ENCODE results near the gene CAPNS1. TPM values are rescaled to one million over a fixed set of nuclear protein-coding genes. Genes with fewer than 3 reads are reported as not detected.
A peak's percentile ranks its signal among the peaks of the same experiment; 100 is the strongest.

Gene CAPNS1
- total and polyA plus RNA-seq, 11 donors, result 272 to 1,083 (median 861) TPM

DNA sequence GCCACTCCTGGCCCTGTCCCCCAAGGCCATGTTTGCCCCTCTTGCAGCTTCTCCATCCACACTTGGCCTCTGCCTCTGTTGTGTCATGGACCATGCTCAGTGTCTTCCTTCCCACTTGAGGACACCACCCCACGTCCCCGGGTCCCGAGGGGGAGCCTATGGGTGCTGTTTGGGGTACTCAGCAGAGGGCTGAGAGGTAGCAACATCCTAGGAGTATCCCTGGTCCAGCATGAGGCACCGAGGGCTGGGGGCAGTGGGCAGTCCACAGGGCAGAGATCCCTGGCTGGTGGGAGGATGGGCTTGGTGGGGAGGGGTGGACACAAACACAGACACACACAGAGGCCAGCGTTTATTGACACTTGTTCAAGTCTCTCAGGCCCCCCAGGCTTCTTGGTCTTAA, 10.7 kb downstream of the CAPNS1 start:
- Histone ChIP-seq H3K27ac (peak overlapping the region; percentile 97 to 100 (median 99)), H3K27me3 (no peaks in the 10 kb centered on the region), H3K9me3 (no peaks in the 10 kb centered on the region), H3K4me3 (peak overlapping the region in 9 of 12 donors; percentile 72 to 94 (median 82)), H3K4me1 (peaks cover 0 to 41% (median 23%) of the 10 kb centered on the region in 12 donors), H3K36me3 (peaks cover 9 to 55% (median 52%) of the 10 kb centered on the region in 9 donors)
- DNase-seq, result peak in 1 of 5 donors; percentile 49
- ATAC-seq, result peak in 1 of 4 donors; percentile 0
- TF ChIP-seq POLR2A (IDR thresholded peaks at IDR 0.05), result no peak
- TF ChIP-seq, protein P1, sequence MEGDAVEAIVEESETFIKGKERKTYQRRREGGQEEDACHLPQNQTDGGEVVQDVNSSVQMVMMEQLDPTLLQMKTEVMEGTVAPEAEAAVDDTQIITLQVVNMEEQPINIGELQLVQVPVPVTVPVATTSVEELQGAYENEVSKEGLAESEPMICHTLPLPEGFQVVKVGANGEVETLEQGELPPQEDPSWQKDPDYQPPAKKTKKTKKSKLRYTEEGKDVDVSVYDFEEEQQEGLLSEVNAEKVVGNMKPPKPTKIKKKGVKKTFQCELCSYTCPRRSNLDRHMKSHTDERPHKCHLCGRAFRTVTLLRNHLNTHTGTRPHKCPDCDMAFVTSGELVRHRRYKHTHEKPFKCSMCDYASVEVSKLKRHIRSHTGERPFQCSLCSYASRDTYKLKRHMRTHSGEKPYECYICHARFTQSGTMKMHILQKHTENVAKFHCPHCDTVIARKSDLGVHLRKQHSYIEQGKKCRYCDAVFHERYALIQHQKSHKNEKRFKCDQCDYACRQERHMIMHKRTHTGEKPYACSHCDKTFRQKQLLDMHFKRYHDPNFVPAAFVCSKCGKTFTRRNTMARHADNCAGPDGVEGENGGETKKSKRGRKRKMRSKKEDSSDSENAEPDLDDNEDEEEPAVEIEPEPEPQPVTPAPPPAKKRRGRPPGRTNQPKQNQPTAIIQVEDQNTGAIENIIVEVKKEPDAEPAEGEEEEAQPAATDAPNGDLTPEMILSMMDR (IDR thresholded peaks at IDR 0.05), result no peak
- 52 to 64% (median 59%) methylated on average over 4 to 5 of the region's 5 CpGs for WGBS, 4 donors
- intact Hi-C loops (cut with DNase I), result no loop called here

DNA sequence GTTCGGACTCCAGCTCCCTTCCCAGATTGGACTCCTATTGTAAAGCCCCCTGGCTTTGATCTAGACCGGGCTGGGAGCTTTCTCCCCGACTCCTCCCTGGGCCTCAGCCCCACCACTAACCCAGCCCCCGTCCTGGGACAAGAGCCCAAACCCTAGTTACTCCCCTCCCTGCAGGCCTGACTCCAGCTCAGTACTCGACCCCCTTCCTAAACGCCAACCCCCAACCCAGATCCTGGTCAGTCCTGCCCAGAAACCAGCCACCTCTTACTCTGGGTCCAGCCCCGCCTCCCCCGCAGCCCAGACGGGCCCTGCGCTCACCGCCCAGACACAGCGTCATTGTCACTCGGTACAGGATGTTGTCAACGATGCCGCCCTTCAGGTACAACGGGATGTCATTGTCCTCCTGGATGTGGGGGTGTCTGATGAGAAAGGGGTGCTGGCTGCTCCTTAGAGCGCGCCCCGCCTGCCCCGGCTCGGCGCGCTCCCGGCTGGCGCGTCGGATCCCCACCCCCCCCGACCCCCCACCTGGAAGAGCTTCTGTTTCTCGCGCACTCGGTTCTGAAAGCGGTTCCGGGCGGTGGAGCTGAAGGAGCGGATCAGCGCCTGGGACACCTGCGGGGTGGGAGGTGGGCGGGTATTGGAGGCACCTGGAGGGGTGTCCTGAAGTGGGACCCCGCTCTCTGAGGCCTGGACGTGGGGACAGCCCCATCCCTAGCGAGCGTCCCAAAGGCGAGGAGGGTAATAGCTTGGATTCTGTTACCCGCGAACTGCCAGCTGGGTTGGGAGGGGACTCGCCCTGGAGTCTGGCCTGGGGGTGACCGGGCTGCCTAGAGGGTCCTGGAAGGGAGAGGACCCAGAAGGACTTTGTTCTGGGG, 11.5 kb downstream of the CAPNS1 start:
- Histone ChIP-seq H3K4me3 (peak overlapping the region; percentile 57 to 94 (median 79)), H3K27me3 (no peaks in the 10 kb centered on the region), H3K9me3 (no peaks in the 10 kb centered on the region), H3K27ac (peak overlapping the region; percentile 97 to 100 (median 99)), H3K4me1 (peaks cover 0 to 41% (median 23%) of the 10 kb centered on the region in 12 donors), H3K36me3 (peaks cover 8 to 47% (median 45%) of the 10 kb centered on the region in 9 donors)
- TF ChIP-seq, protein P1 (IDR thresholded peaks at IDR 0.05), result no peak
- peak; percentile 62 to 65 for TF ChIP-seq POLR2A (IDR thresholded peaks at IDR 0.05)
- 9 to 16% (median 11%) methylated on average over 23 to 47 of the region's 47 CpGs for WGBS, 4 donors
- DNase-seq, result peak; percentile 76 to 84 (median 81)
- intact Hi-C loops (cut with DNase I), result loop anchor here in 4 of 10 donors (1.0 kb wide), 4 partner anchors 11 to 23 kb away; partner anchors contain the start of gene CAPNS1 (in 3 of the 4)
- ATAC-seq, result peak; percentile 56 to 79 (median 72)

- H3K27ac ChIP-seq, result peak overlapping the region; percentile 97 to 100 (median 99)
- peak overlapping the region; percentile 57 to 94 (median 79) for H3K4me3 ChIP-seq
- ATAC-seq (no peak), DNase-seq (no peak)
- TF ChIP-seq POLR2A (IDR thresholded peaks at IDR 0.05), result no peak
- TF ChIP-seq, protein P1 (IDR thresholded peaks at IDR 0.05), result no peak
- peaks cover 2 to 41% (median 38%) of the 10 kb centered on the region in 9 donors for H3K36me3 ChIP-seq
- no peaks in the 10 kb centered on the region for H3K27me3 ChIP-seq
- no peaks in the 10 kb centered on the region for H3K9me3 ChIP-seq
- H3K4me1 ChIP-seq, result peaks cover 0 to 45% (median 25%) of the 10 kb centered on the region in 12 donors
- intact Hi-C loops (cut with DNase I), result loop anchor here in 4 of 10 donors (1.0 kb wide), 3 partner anchors 12 to 17 kb away; partner anchors contain the start of gene CAPNS1 (in 3 of the 4)
- WGBS, 4 donors, result 12 to 17% (median 14%) methylated on average over 10 to 16 of the region's 16 CpGs
Measured at GRCh38 chr19:36152019-36152351, 12.1 kb downstream of the CAPNS1 start.
